ENCODE results near the gene MAP3K7.
"Not testable (repeated sequence)": the region's sequence is repeated elsewhere in the genome, so short reads cannot be mapped to it uniquely, and the experiment has no call there.

Gene MAP3K7

GRCh38 chr6:90574610-90575009 is 12.3 kb downstream of the MAP3K7 start:
- Histone ChIP-seq H3K9ac (ENCODE audit: low read length) (peak overlapping the region; percentile 63), H3K4me3 (ENCODE audit: low read length) (peak overlapping the region; percentile 26), H3K9me3 (ENCODE audit: control insufficient read depth, low read length) (no peaks in the 10 kb centered on the region), H3K36me3 (ENCODE audit: control insufficient read depth, insufficient read depth, low read length, severe bottlenecking) (peaks cover 14% of the 10 kb centered on the region), H3K27me3 (replicated peaks; ENCODE audit: control insufficient read depth, insufficient read depth, low read length) (no peaks in the 10 kb centered on the region), H3K4me1 (ENCODE audit: control insufficient read depth, insufficient read depth, low read length) (peaks cover 25% of the 10 kb centered on the region)
- DNase-seq (ENCODE audit: low read depth): peak; percentile 71

GRCh38 chr6:90573624-90574023 is 13.2 kb downstream of the MAP3K7 start:
- H3K27me3 ChIP-seq (replicated peaks; ENCODE audit: control insufficient read depth, insufficient read depth, low read length): no peaks in the 10 kb centered on the region
- no peaks in the 10 kb centered on the region for H3K9me3 ChIP-seq (ENCODE audit: control insufficient read depth, low read length)
- DNase-seq (ENCODE audit: low read depth): no peak
- no peak overlapping the region for H3K4me3 ChIP-seq (ENCODE audit: low read length)
- H3K36me3 ChIP-seq (ENCODE audit: control insufficient read depth, insufficient read depth, low read length, severe bottlenecking): peaks cover 16% of the 10 kb centered on the region
- H3K9ac ChIP-seq (ENCODE audit: low read length): no peak overlapping the region
- peaks cover 25% of the 10 kb centered on the region for H3K4me1 ChIP-seq (ENCODE audit: control insufficient read depth, insufficient read depth, low read length)

GRCh38 chr6:90572856-90573255 is 14.0 kb downstream of the MAP3K7 start:
- peaks cover 16% of the 10 kb centered on the region for H3K36me3 ChIP-seq (ENCODE audit: control insufficient read depth, insufficient read depth, low read length, severe bottlenecking)
- no peak overlapping the region for H3K9ac ChIP-seq (ENCODE audit: low read length)
- peaks cover 25% of the 10 kb centered on the region for H3K4me1 ChIP-seq (ENCODE audit: control insufficient read depth, insufficient read depth, low read length)
- H3K27me3 ChIP-seq (replicated peaks; ENCODE audit: control insufficient read depth, insufficient read depth, low read length): no peaks in the 10 kb centered on the region
- DNase-seq (ENCODE audit: low read depth): no peak
- H3K9me3 ChIP-seq (ENCODE audit: control insufficient read depth, low read length): no peaks in the 10 kb centered on the region
- H3K4me3 ChIP-seq (ENCODE audit: low read length): no peak overlapping the region

GRCh38 chr6:90569223-90569622 is 17.6 kb downstream of the MAP3K7 start:
- DNase-seq (ENCODE audit: low read depth): no peak
- Histone ChIP-seq H3K36me3 (ENCODE audit: control insufficient read depth, insufficient read depth, low read length, severe bottlenecking) (peaks cover 2% of the 10 kb centered on the region), H3K4me1 (ENCODE audit: control insufficient read depth, insufficient read depth, low read length) (peaks cover 10% of the 10 kb centered on the region), H3K4me3 (ENCODE audit: low read length) (no peak overlapping the region), H3K27me3 (replicated peaks; ENCODE audit: control insufficient read depth, insufficient read depth, low read length) (no peaks in the 10 kb centered on the region), H3K9ac (ENCODE audit: low read length) (no peak overlapping the region), H3K9me3 (ENCODE audit: control insufficient read depth, low read length) (no peaks in the 10 kb centered on the region)

- not testable (repeated sequence) for H3K4me1 ChIP-seq (ENCODE audit: control insufficient read depth, insufficient read depth, low read length); H3K9ac ChIP-seq (ENCODE audit: low read length); H3K27me3 ChIP-seq (replicated peaks; ENCODE audit: control insufficient read depth, insufficient read depth, low read length); H3K36me3 ChIP-seq (ENCODE audit: control insufficient read depth, insufficient read depth, low read length, severe bottlenecking); H3K4me3 ChIP-seq (ENCODE audit: low read length); H3K9me3 ChIP-seq (ENCODE audit: control insufficient read depth, low read length); DNase-seq (ENCODE audit: low read depth)
Observed at GRCh38 chr6:90567682-90568081, 19.2 kb downstream of the MAP3K7 start.

- not testable (repeated sequence) for DNase-seq (ENCODE audit: low read depth); H3K4me3 ChIP-seq (ENCODE audit: low read length); H3K9me3 ChIP-seq (ENCODE audit: control insufficient read depth, low read length); H3K27me3 ChIP-seq (replicated peaks; ENCODE audit: control insufficient read depth, insufficient read depth, low read length); H3K4me1 ChIP-seq (ENCODE audit: control insufficient read depth, insufficient read depth, low read length); H3K9ac ChIP-seq (ENCODE audit: low read length)
- peaks cover 43% of the 10 kb centered on the region for H3K36me3 ChIP-seq (ENCODE audit: control insufficient read depth, insufficient read depth, low read length, severe bottlenecking)
Observed at GRCh38 chr6:90562341-90562740, 24.5 kb downstream of the MAP3K7 start.

- Histone ChIP-seq H3K9me3 (ENCODE audit: control insufficient read depth, low read length) (no peaks in the 10 kb centered on the region), H3K36me3 (ENCODE audit: control insufficient read depth, insufficient read depth, low read length, severe bottlenecking) (peaks cover 63% of the 10 kb centered on the region), H3K4me3 (ENCODE audit: low read length) (no peak overlapping the region), H3K4me1 (ENCODE audit: control insufficient read depth, insufficient read depth, low read length) (no peaks in the 10 kb centered on the region), H3K27me3 (replicated peaks; ENCODE audit: control insufficient read depth, insufficient read depth, low read length) (no peaks in the 10 kb centered on the region), H3K9ac (ENCODE audit: low read length) (no peak overlapping the region)
- DNase-seq (ENCODE audit: low read depth): no peak
Observed at GRCh38 chr6:90559931-90560330, 26.9 kb downstream of the MAP3K7 start.

- Histone ChIP-seq H3K9ac (ENCODE audit: low read length) (no peak overlapping the region), H3K9me3 (ENCODE audit: control insufficient read depth, low read length) (no peaks in the 10 kb centered on the region), H3K4me3 (ENCODE audit: low read length) (no peak overlapping the region), H3K4me1 (ENCODE audit: control insufficient read depth, insufficient read depth, low read length) (no peaks in the 10 kb centered on the region), H3K27me3 (replicated peaks; ENCODE audit: control insufficient read depth, insufficient read depth, low read length) (no peaks in the 10 kb centered on the region), H3K36me3 (ENCODE audit: control insufficient read depth, insufficient read depth, low read length, severe bottlenecking) (peaks cover 89% of the 10 kb centered on the region)
- no peak for DNase-seq (ENCODE audit: low read depth)
Observed at GRCh38 chr6:90557006-90557405, 29.9 kb downstream of the MAP3K7 start.

GRCh38 chr6:90547991-90548390 is 38.9 kb downstream of the MAP3K7 start:
- no peaks in the 10 kb centered on the region for H3K9me3 ChIP-seq (ENCODE audit: control insufficient read depth, low read length)
- no peak for DNase-seq (ENCODE audit: low read depth)
- H3K4me3 ChIP-seq (ENCODE audit: low read length): no peak overlapping the region
- H3K27me3 ChIP-seq (replicated peaks; ENCODE audit: control insufficient read depth, insufficient read depth, low read length): no peaks in the 10 kb centered on the region
- no peak overlapping the region for H3K9ac ChIP-seq (ENCODE audit: low read length)
- H3K36me3 ChIP-seq (ENCODE audit: control insufficient read depth, insufficient read depth, low read length, severe bottlenecking): peaks cover 100% of the 10 kb centered on the region
- peaks cover 4% of the 10 kb centered on the region for H3K4me1 ChIP-seq (ENCODE audit: control insufficient read depth, insufficient read depth, low read length)

- H3K4me1 ChIP-seq (ENCODE audit: control insufficient read depth, insufficient read depth, low read length): peaks cover 4% of the 10 kb centered on the region
- no peak for DNase-seq (ENCODE audit: low read depth)
- no peak overlapping the region for H3K9ac ChIP-seq (ENCODE audit: low read length)
- H3K9me3 ChIP-seq (ENCODE audit: control insufficient read depth, low read length): no peaks in the 10 kb centered on the region
- no peak overlapping the region for H3K4me3 ChIP-seq (ENCODE audit: low read length)
- no peaks in the 10 kb centered on the region for H3K27me3 ChIP-seq (replicated peaks; ENCODE audit: control insufficient read depth, insufficient read depth, low read length)
- peaks cover 100% of the 10 kb centered on the region for H3K36me3 ChIP-seq (ENCODE audit: control insufficient read depth, insufficient read depth, low read length, severe bottlenecking)
Observed at GRCh38 chr6:90547079-90547478, 39.8 kb downstream of the MAP3K7 start.

GRCh38 chr6:90545448-90545847 is 41.4 kb downstream of the MAP3K7 start:
- Histone ChIP-seq H3K27me3 (replicated peaks; ENCODE audit: control insufficient read depth, insufficient read depth, low read length) (no peaks in the 10 kb centered on the region), H3K9ac (ENCODE audit: low read length) (no peak overlapping the region), H3K4me3 (ENCODE audit: low read length) (no peak overlapping the region), H3K4me1 (ENCODE audit: control insufficient read depth, insufficient read depth, low read length) (peaks cover 4% of the 10 kb centered on the region), H3K36me3 (ENCODE audit: control insufficient read depth, insufficient read depth, low read length, severe bottlenecking) (peaks cover 98% of the 10 kb centered on the region), H3K9me3 (ENCODE audit: control insufficient read depth, low read length) (no peaks in the 10 kb centered on the region)
- no peak for DNase-seq (ENCODE audit: low read depth)

- Histone ChIP-seq H3K4me3 (ENCODE audit: low read length) (no peak overlapping the region), H3K9me3 (ENCODE audit: control insufficient read depth, low read length) (no peaks in the 10 kb centered on the region), H3K36me3 (ENCODE audit: control insufficient read depth, insufficient read depth, low read length, severe bottlenecking) (peaks cover 98% of the 10 kb centered on the region)
Observed at GRCh38 chr6:90544741-90545140, 42.1 kb downstream of the MAP3K7 start.

More at GRCh38 chr6:90544741-90545140, 42.1 kb downstream of the MAP3K7 start:
- peaks cover 4% of the 10 kb centered on the region for H3K4me1 ChIP-seq (ENCODE audit: control insufficient read depth, insufficient read depth, low read length)
- no peak overlapping the region for H3K9ac ChIP-seq (ENCODE audit: low read length)
- DNase-seq (ENCODE audit: low read depth): no peak
- H3K27me3 ChIP-seq (replicated peaks; ENCODE audit: control insufficient read depth, insufficient read depth, low read length): no peaks in the 10 kb centered on the region

All from adipocyte (in vitro differentiated cells).